GM19372 (cell line): ENCODE data around the gene SMAD3.

Source experiments
- ATAC-seq: cut with Tn5 transposase; IDR thresholded peaks from one replicate; pipeline ENCODE4 v1.9.1; 2021; ENCODE audit warnings: mild to moderate bottlenecking, low read depth, moderate library complexity; ENCODE audit not compliant: unreplicated experiment

The SMAD3 gene

DNA sequence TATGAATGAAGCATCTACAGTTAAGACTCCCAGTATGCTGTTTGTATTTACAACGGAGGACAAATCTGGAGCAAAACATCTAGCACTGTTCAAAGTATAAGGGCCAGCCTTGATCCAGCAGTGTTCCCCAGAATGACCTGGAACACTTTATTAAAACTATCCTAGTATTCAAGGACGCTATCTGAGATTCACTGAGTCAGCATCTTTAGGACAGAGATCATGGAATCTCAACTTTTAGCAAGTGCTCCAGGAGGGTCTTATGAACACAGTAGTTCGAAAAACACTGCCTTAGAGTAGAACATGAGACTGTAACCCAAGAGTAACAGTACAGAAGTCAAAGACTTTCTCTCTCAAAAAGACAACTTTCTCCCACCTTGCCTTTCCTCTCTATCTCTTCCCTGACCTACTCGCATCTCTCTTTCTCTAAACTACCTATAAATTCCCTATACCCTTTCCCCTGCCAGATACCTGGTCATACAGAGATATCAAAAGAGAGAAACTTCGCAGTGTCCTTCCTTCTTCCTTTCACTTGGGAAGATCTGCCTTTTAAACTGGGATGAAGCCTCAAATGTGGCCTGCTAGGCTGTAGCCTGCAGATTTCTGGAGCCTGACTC lies 145.3 kb downstream of the SMAD3 start:
- ATAC-seq: no peak

DNA sequence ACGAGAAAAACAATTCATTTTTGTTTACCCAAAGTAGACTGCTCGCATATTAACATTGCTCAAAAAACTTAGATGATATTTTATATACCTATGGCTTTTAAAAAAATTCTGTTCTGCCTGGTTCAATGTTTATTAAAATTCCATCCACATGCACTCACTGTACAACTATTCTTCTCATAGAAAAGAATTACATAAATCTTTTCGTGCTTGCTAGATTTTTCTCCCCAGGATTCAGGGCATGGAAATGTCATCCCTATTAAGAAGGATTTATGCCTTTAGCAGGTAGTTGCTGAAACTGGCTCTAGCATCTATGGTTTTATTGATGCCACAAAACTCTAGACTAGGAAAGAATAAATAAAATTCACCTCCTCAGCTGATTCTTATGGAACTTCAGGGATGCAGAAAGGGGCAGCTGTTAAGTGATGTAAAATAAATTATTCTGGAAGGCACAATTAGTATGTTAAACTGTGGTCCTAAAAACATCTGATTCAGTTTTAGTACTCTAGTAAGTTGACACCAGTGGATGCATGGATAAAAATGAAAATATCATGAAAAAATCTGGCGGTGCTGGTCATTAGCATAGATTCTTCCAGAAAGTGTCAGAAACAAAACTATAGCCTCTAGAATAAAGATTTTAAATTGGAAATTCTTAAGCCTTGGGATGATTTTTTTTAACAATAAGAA lies 147.4 kb downstream of the SMAD3 start:
- no peak for ATAC-seq

DNA sequence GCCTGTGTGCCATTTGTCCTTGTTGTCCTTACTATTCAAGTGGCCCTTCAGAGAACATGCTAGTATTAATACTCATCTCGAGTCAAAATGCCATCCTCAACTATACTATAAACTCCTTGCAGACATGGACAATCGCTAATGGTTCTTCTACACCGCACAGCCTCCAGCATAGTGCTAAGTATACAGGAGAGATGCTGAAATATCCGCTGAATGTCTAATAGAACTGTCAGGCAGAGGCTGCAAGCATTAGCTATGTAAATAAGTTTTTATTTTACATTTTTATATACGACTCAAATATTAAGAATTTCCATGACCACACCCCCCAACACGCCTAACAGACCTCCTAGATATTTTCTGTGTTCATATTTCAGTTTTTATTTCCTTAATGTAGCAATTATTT lies 149.7 kb downstream of the SMAD3 start:
- ATAC-seq: no peak

DNA sequence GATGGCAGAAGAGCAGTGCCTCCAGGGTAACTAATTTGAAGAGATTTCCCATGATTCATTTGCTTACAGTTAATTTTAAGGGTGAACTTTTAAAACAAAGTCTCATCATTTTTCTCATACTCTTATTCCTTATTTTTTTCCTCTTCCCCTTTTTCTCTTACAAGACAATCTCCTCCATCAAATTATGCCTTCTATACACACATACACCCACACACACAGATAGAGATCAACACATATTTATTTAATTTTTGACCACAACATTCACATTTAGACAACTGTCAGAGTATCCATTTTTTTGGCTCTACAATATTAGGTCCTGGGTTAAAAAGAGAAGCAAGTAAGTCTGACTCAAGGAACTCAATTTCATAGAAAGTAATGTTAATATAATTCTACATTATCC lies 151.5 kb downstream of the SMAD3 start:
- no peak for ATAC-seq

DNA sequence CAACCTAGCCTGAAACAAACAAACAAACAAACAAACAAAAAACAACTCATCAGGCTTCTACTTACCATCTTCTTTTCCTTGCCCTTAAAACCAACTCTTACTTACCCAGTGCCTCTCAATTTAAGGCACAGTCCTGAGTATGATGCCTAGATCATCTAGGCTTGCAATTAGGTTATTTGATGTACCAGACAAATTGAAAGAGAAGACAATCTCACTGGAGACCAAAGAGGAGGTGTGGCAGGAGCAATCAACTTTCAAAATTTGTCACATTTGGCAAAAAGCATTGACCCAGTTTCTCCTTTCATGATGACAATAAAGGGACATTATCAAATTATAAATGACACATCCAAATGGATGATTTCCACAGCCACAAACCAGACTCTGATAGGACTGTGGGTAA lies 153.0 kb downstream of the SMAD3 start:
- ATAC-seq: no peak

DNA sequence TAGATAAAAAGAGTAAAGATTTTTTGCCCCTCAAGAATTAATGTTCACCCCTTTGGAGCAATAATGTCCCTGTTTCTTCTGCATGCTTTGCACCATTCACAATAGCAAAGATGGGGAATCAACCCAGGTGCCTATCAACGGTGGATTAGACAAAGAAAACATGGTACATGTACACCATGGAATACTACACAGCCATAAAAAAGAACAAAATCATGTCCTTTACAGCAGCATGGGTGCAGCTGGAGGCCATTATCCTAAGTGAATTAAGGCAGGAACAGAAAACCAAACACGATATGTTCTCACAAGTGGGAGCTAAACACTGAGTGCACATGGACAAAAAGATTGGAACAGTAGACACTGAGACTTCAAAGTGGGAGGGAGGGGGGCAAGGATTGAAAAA lies 153.9 kb downstream of the SMAD3 start:
- no peak for ATAC-seq

DNA sequence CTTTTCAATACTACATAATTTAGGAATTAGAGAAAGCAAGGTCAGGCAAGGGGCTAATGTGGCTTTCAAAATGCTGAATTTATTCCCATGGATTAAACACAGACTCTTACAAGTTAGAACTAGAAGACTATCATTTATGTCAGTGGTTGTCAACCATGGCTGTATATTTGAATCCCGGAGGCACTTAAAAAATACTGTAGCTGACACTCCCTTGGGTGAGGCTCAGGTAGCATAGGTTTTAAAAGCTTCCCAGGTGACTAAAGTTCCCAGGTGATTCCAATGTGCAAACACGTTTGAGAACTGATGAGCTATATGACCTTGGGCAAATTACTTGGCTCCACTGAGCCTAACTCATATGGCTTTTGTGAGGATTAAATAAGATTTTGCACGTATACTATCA lies 159.5 kb downstream of the SMAD3 start:
- ATAC-seq: no peak

DNA sequence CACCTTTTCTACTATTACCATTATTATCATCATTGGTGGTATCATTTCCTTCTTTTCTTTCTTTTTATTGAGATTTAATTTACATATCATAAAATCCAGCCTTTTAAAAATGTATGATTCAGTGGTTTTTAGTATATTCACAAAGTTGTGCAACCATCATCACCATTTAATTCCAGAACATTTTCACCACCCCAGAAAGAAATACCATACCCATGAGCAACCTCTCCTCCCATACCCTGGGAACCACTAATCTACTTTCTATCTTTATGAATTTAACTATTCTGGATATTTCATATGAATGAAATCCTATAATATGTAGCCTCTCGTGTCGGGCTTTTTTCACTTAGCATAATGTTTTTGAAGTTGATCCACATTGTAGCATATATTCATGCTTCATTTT lies 159.9 kb downstream of the SMAD3 start:
- no peak for ATAC-seq

DNA sequence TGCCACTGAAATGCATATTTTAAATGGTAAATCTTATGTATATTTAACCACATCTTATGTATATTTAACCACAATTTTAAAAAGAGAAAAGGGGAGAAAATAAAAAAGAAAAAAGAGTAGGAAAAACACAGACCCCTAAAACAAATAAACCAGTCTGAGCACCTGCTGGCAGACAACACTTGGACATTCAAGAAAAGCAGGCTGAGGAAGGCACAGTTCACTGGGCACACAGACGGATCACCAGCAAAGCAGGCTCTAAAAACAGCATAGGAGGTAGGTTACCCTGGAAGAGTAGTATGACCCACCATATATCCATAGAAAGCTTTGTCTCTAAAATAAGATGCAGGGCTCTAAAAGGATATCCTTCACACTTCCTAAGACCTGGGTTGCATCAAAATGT lies 162.0 kb downstream of the SMAD3 start:
- ATAC-seq: no peak

DNA sequence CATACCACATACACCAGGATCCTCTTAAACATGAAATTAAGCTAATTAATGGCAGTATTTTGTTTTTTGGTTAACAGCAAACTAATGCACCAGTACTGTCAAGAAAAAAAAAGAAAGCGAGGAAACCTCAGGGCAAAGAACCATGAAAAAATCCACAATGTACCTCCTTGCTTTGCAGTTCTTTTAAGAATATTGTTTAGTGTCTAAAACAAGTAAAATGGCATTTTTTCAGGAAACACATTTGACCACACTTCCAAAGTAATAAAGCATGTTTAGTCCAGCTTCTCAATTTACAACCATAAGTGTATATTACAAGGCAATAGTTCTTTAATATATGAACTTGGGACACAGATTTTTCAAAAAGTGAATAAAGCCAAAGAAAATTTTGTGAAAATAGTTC lies 162.4 kb downstream of the SMAD3 start:
- ATAC-seq: no peak

DNA sequence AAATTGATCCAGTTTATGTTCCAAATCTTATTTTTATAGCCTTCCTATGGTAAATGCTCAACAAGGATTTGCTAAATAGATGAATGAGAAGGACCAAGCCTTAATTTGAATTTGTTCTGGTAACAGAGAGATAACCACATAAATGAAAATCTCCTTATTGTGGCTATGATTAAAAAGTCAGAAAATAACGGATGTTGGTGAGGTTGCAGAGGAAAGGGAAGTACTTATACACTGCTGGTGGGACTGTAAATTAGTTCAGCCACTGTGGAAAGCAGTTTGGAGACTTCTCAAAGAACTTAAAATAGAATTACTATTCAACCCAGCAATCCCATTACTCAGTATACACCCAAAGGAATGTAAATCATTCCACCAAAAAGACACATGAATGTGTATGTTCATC lies 162.9 kb downstream of the SMAD3 start:
- no peak for ATAC-seq

DNA sequence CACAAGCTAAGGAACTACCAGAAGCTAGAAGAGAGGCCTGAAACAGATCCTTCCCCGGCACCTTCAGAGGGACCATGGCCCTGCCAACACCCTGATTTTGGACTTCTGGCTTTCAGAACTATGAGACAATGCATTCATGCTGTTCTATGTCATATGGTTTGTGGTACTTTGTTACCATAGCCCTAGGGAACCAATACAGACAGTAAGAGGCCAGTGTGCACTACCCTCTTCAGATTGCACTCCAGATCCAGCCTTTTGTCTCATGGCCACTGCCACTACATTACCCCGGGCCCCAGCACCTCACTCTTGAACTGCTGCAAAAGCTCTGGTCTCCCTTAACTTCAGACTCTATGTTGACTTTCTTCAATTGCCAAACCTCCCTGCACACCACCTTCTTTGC lies 165.1 kb downstream of the SMAD3 start:
- ATAC-seq: no peak

DNA sequence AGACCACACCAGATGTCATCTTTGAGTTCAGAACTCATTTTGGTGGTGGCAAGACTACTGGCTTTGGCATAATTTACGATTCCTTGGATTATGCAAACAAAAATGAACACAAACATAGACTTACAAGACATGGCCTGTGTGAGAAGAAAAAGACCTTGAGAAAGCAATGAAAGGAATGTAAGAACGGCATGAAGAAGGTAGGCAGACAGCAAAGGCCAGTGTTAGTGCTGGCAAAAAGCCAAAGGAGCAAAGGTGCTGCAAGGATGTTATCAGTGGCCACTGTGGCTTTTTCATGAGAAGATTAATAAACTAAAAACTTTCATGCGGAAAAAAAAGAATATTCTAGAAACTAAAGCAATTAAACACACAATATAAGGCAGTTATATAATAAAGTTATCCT lies 167.2 kb downstream of the SMAD3 start:
- no peak for ATAC-seq

DNA sequence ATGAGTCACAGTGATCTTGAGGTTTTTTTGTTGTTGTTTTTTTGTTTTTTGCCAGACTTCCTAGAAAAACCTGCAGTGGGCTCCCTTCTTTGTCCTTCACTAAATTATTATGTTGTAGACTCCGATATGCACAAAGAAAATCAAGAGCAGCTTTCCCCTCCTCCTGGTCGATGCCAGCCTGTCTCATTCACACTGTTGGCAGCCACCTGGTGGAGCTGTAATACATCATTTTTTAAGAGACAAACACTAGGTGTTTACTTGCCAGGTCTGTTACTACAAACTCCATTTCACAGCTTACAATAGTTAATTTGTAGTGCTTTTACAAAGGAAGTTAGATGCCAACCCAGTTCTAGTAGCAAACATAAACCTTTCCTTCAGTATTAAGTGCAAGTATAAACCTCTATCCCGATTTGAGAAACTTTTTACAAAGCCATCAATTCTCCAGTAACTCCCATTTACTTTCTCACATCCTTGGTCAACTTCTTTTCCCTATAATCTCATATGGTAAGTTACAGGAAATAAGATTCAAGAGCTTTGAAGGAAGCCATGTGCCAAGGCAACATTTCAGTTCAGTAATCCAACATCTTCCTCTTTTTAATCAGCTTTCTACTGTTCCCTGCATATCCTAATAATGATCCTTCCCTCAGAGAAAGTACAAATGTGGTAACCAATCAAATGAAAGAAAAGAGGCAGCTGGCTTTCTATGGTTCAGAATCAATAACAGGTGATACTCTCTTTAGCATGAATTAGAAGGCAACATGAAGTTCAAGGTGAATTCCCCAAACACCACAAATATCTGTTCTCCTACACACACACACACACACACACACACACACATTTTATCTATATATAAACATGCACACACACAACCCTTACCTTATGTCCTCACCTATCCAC lies 175.1 kb downstream of the SMAD3 start:
- ATAC-seq: no peak

DNA sequence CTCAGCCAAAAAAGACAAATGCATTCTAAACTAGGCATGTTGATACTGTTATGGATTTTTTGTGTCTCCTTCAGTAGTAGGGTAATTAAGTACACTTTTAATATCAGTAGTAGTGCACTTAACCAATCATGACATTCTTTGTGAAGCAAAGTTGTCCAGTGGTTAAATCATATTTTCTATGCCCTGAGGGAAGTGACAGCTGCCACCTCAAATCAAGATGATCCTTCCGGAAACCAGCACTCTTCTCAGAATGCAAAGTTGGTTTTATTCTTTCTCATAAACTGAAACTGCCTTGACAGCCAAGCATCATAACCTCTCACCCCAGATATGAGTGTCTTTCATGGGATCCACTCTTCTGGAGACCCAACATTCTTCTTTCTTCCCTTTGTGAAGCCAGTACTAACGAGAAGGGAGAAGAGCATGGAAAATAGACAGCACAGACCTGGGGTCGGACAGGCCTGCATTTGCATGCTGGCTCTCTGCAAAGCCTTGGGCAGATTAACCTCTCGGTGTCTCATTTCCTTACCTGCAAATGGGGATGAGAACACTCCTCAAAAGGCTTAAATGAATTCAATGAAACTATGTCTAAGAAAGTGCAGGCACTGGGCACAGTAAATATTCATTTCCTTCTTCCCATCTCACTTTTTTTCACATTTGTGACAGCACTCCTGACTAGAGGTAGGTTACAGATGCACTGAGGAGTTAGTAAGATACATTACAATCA lies 175.9 kb downstream of the SMAD3 start:
- no peak for ATAC-seq

DNA sequence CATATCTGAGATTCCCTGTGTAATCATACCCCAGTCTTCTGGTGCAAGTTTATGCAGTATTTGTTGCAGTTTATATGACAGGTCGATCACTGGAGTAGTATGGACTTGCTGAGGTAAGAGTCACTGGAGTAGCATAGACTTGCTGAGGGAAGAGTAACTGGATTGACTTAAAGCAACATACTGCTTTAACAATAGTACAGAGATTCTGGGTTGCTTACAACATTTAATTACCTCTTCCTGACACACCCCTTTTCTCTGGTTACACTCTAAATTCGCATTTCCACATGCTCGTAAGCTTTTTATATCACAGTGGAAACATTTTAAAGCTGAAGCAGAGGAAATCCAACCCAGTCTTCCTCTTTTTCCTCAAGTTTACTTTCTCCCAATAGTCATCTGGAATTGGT lies 177.3 kb downstream of the SMAD3 start:
- no peak for ATAC-seq
